DMS153 treated with DMSO at 0.1 percent for 48 hours (cell line): ENCODE data around the gene CALN1.
"Not testable (repeated sequence)": the region's sequence is repeated elsewhere in the genome, so short reads cannot be mapped to it uniquely, and the experiment has no call there.

Experiments
- DNase-seq: peaks from one replicate; lab custom pipeline; 2025; ENCODE audit not compliant: unreplicated experiment; lab: John Stamatoyannopoulos, UW

The CALN1 gene

DNA sequence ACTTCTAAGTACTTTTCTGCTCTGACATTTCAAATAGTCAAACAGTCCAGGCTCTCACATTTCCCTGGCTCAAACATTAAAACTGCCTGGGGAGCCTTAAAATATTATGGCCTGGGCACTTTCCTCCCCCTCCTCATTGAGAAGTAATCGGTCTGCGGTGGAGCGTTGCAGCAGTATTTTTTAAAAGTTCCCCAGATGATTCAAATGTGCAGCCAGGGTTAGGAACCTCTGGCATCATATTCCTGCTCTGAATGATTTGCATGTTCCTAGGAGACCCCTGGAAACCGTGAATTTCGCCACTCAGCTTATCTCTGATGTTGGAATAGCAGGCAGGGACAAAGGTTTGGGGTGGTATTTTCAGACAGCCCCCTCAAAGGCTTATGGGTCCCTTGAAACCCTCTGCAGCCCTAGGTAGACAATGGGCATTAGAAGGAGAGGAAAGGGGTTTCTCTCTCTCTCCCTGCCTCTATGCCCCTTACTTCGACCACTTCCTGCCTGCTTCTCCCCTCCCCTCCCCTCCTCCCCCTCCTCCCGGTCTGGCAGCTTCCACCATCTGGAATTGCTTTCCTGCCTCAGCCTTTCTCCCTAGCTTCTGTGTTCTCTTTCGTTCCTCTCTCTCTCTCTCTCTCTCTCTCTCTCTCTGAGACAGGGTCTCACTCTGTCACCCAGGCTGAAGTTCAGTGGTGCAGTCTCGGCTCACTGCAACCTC is 658.0 kb downstream of the CALN1 start:
- DNase-seq = no peak

GRCh38 chr7:71753236-71753635 is 658.9 kb downstream of the CALN1 start:
- DNase-seq = no peak

DNA sequence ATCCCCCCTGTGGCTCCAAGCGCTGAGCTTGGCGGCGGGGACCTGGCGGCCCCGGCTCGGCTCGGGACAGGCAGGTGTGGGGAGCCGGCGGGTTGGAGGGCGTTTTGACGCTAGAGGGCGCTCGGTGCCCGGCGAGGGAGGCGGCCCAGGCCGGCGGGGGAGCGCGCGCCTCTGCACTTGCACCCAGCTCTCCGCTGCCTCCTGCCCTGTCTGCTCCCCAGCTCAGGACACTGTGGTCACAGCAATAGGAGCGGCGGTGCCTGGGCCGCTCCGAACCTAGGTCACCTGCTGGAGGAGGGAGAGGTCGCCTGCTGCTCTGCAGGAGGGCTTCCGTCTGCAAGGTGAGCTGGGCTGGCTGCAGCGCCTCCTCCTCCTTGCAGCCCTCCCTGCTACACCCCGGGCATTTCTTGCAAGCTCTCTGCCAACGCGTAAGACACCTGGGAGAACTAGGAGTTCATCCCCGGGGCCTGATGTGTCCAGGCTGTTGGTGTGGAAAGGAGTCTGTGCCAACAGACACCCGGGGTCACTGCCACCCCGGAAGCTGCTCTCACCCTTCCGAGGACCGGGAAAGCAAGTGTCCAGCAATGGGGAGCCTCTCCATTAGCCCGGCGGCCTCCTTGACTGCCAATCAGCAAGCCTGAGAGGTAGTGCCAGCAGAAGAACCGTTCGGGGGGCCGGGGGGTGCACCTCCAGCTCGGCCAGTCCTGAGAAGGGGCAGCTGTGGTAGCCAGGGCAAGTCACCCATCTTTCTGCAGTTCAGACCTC is 659.8 kb downstream of the CALN1 start:
- no peak for DNase-seq

- DNase-seq = no peak
Observed at GRCh38 chr7:71750290-71750689, 661.8 kb downstream of the CALN1 start.

GRCh38 chr7:71746006-71746405 is 666.1 kb downstream of the CALN1 start:
- no peak for DNase-seq

DNA sequence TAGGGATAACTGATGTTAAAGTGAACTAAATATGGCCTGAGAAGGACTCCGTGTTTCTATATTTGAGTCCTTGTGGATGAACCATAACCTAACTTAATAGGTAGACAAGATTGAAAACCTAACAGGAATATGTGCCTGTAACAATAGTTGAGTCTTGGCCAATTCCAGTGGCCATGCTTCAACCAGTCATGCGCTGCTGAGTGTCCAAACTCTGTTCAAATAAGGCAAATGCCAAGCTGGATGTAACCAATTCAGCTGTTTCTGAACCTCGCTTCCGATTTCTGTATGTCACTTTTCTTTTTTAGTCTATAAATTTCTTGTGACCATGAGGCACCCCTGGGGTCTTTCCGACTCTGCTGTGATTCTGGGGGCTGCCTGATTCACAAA is 672.0 kb downstream of the CALN1 start:
- no peak for DNase-seq

DNA sequence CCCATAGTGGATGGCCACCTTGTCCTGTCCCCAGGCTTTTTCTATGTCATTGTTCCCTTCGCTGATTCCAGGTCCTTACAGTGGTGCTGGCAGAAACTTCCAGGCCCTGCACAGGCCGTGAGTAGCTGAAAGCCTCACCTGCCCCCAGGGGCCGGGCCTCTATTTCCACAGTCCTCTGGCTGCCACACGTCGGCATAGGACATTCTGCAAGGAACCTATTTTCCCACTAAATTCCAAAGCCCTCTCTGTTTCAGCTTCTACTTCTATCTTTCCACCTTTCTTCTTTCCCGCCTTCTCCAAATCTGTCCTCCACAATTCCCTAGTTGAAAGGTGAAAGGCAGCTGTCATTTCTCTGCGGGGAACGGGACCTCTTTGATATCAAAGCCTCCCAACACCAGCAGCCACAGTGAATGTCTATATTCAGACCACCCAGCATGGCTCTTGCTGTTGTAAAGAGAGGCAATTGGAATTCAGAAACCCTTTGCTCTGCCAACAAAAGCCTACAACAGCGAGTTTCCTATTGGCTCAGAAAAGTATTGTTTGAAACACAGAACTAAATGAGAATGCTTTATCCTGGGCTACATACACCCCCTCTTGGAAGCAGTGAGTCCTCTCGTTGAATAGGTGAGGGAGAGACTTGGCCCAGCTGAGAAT is 672.5 kb downstream of the CALN1 start:
- DNase-seq = no peak

GRCh38 chr7:71737931-71738540 is 674.1 kb downstream of the CALN1 start:
- not testable (repeated sequence) for DNase-seq

GRCh38 chr7:71735961-71736556 is 676.1 kb downstream of the CALN1 start:
- peak; percentile 2 for DNase-seq

- peak; percentile 47 for DNase-seq
Observed at GRCh38 chr7:71733107-71733870, 678.8 kb downstream of the CALN1 start.

- no peak for DNase-seq
Observed at GRCh38 chr7:71731740-71732139, 680.4 kb downstream of the CALN1 start.
